Mesenchymal stem cell (in vitro differentiated cells and primary cell): ENCODE measurements around the gene STARD10.

Experiments
- DNase-seq: peaks from one replicate; pipeline ENCODE4 v3.0.0-alpha.2; 2013
- H2AFZ ChIP-seq: one replicate; pipeline ENCODE4 v1.6.1; 2013; ENCODE audit warnings: low read depth, mild to moderate bottlenecking, control low read depth, inconsistent platforms, low read length, moderate library complexity
- H2AK5ac ChIP-seq: 2 replicates; pipeline ENCODE4 v1.6.1; 2013; ENCODE audit warnings: low read length, moderate library complexity, mild to moderate bottlenecking, inconsistent platforms; ENCODE audit not compliant: severe bottlenecking
- H2BK120ac ChIP-seq: one replicate; pipeline ENCODE4 v1.6.1; 2013; ENCODE audit warnings: low read depth, mild to moderate bottlenecking, inconsistent platforms, low read length, moderate library complexity
- H2BK12ac ChIP-seq, 2 experiments: one replicate each; pipeline ENCODE4 v1.6.1; 2013; ENCODE audit warnings: inconsistent platforms in 2 of 2, low read length in 2 of 2, mild to moderate bottlenecking in 2 of 2, moderate library complexity in 2 of 2, control low read depth in 1 of 2
- H2BK15ac ChIP-seq: one replicate; pipeline ENCODE4 v1.6.1; 2013; ENCODE audit warnings: mild to moderate bottlenecking, low read depth, inconsistent platforms; ENCODE audit not compliant: poor library complexity, severe bottlenecking
- H2BK5ac ChIP-seq: 2 replicates; pipeline ENCODE4 v1.6.1; 2013; ENCODE audit warnings: low read depth, mild to moderate bottlenecking, low read length, control low read depth, inconsistent platforms; ENCODE audit not compliant: poor library complexity, severe bottlenecking
- H3K14ac ChIP-seq, 2 experiments: one replicate each; pipeline ENCODE4 v1.6.1; 2013; ENCODE audit warnings: inconsistent platforms in 2 of 2, low read length in 2 of 2, control low read depth in 1 of 2, mild to moderate bottlenecking in 1 of 2, moderate library complexity in 1 of 2
- H3K18ac ChIP-seq, 2 experiments: one replicate each; pipeline ENCODE4 v1.6.1; 2013; ENCODE audit warnings: inconsistent platforms in 2 of 2, low read length in 2 of 2, control low read depth in 1 of 2, low read depth in 1 of 2, mild to moderate bottlenecking in 1 of 2
- H3K23ac ChIP-seq, 2 experiments: one replicate each; pipeline ENCODE4 v1.6.1; 2013; ENCODE audit warnings: inconsistent platforms in 2 of 2, low read length in 2 of 2, mild to moderate bottlenecking in 2 of 2, moderate library complexity in 2 of 2, control low read depth in 1 of 2
- H3K27ac ChIP-seq: 2 replicates; pipeline ENCODE4 v1.5.1; 2013; ENCODE audit warnings: mild to moderate bottlenecking, moderate library complexity, low read length, control low read depth, inconsistent platforms; ENCODE audit not compliant: poor library complexity, severe bottlenecking
- H3K27me3 ChIP-seq, 2 experiments: 2 replicates each; pipeline versions ENCODE4 v1.6.1 to v1.7.0; 2013; ENCODE audit warnings: low read length in 2 of 2, mild to moderate bottlenecking in 2 of 2, moderate library complexity in 2 of 2, control low read depth in 1 of 2, inconsistent platforms in 1 of 2; ENCODE audit not compliant: control insufficient read depth in 1 of 2, insufficient read depth in 1 of 2
- H3K36me3 ChIP-seq, 2 experiments: 2 replicates each; pipeline versions ENCODE4 v1.6.1 to v1.7.0; 2013; ENCODE audit warnings: low read length in 2 of 2, control low read depth in 1 of 2, inconsistent platforms in 1 of 2, low read depth in 1 of 2, mild to moderate bottlenecking in 1 of 2; ENCODE audit not compliant: insufficient read depth in 2 of 2, control insufficient read depth in 1 of 2
- H3K4ac ChIP-seq, 2 experiments: one replicate each; pipeline ENCODE4 v1.6.1; 2013; ENCODE audit warnings: inconsistent platforms in 2 of 2, low read length in 2 of 2, mild to moderate bottlenecking in 2 of 2, moderate library complexity in 2 of 2, control low read depth in 1 of 2, low read depth in 1 of 2
- H3K4me1 ChIP-seq: 2 replicates; pipeline ENCODE4 v1.6.1; 2013; ENCODE audit warnings: low read depth, low read length, control low read depth; ENCODE audit not compliant: control insufficient read depth, insufficient read depth
- H3K4me2 ChIP-seq: 2 replicates; pipeline ENCODE4 v1.6.1; 2013; ENCODE audit warnings: low read length, mild to moderate bottlenecking, inconsistent platforms; ENCODE audit not compliant: poor library complexity, severe bottlenecking
- H3K4me3 ChIP-seq, 2 experiments: 2 replicates each; pipeline versions ENCODE4 v1.5.1 to v1.7.0; 2013; ENCODE audit warnings: low read length in 2 of 2, mild to moderate bottlenecking in 2 of 2, control low read depth in 1 of 2, low read depth in 1 of 2; ENCODE audit not compliant: insufficient read depth in 1 of 2
- H3K79me1 ChIP-seq: replicated peaks from 2 replicates; pipeline ENCODE4 v1.6.1; 2013; ENCODE audit warnings: mild to moderate bottlenecking, control low read depth, low read length, inconsistent platforms; ENCODE audit not compliant: poor library complexity, severe bottlenecking
- H3K9ac ChIP-seq: 2 replicates; pipeline ENCODE4 v1.7.0; 2013; ENCODE audit warnings: mild to moderate bottlenecking, low read length, moderate library complexity
- H3K9me3 ChIP-seq: 2 replicates; pipeline ENCODE4 v1.7.0; 2013; ENCODE audit warnings: mild to moderate bottlenecking, low read length; ENCODE audit not compliant: control insufficient read depth
- H4K8ac ChIP-seq: one replicate; pipeline ENCODE4 v1.6.1; 2013; ENCODE audit warnings: inconsistent platforms, mild to moderate bottlenecking, low read length, moderate library complexity
- H4K91ac ChIP-seq: one replicate; pipeline ENCODE4 v1.6.1; 2013; ENCODE audit warnings: mild to moderate bottlenecking, low read length, inconsistent platforms
- WGBS: methylation state at CpG from one replicate; pipeline ENCODE4 v1.1.7; 2013; ENCODE audit warnings: mixed read lengths; 5-methylcytosine and 5-hydroxymethylcytosine counted together

Gene STARD10

DNA sequence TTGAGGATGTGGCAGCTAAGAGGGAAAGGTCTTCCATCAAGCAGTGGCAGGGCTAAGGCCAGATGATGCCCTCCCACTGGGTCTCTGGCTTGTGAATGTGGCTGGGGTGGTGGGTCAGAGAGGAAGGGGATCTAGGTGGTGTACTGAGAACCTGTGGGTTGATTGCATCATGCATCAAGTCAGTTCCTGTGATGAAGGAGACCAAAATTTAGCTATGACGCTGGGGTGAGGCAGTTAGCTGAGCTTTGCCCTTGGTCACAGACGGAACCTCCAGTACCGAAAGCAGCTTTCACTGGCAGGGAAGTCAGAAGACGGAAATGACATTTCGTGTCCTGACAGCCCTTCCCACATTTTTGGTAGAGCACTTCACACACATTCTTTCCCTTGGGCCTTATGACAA is 41.1 kb upstream of the STARD10 start:
- no peak overlapping the region for H3K27ac ChIP-seq

DNA sequence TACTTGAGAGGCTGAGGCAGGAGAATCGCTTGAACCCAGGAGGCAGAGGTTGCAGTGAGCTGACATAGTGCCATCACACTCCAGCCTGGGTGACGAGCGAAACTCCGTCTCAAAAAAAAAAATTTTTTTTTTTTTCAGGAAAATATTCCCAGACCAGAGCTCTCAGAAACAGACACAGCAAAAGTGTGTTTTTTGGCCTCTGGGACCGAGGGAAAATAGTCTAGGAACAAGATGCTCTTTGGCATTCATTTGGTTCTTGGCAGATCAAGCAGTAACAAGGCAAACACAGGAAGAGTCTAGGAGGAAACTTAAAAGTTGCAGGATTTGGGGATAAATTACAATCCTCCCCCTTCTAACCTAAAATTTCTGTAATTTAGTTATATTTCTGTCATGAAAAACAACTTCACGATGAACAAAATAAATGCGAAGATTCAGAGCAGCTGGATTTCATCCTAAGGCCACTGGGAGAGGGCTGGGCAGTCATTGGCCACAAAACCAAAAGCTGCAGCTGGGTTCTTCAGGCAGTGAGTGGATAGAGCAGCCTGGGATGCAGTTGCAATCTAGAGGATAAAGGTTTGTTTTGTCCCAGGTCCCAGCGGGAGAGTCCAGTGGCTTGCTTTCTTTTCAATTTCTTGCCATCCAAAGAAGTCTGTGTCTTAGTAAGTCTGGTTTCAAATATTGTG is 40.1 kb upstream of the STARD10 start:
- no peaks in the 10 kb centered on the region for H3K9me3 ChIP-seq
- no peak overlapping the region for H2BK5ac ChIP-seq
- no peak overlapping the region for H2BK12ac ChIP-seq
- peaks cover 11% of the 10 kb centered on the region for H3K4me1 ChIP-seq
- peaks cover 2% of the 10 kb centered on the region for H3K79me1 ChIP-seq
- H3K36me3 ChIP-seq: peaks cover 21 to 37% of the 10 kb centered on the region in 2 experiments
- no peak overlapping the region for H3K18ac ChIP-seq
- H4K91ac ChIP-seq: no peak overlapping the region
- no peak overlapping the region for H3K27ac ChIP-seq
- H3K9ac ChIP-seq: no peak overlapping the region
- H2AFZ ChIP-seq: no peak overlapping the region
- no peak overlapping the region for H3K4ac ChIP-seq
- H2AK5ac ChIP-seq: no peak overlapping the region
- WGBS: 78% methylated on average over 5 of the region's 8 CpGs
- H3K23ac ChIP-seq: no peak overlapping the region
- no peak overlapping the region for H4K8ac ChIP-seq
- no peak overlapping the region for H2BK120ac ChIP-seq
- no peak overlapping the region for H3K4me2 ChIP-seq
- H3K14ac ChIP-seq: no peak overlapping the region
- DNase-seq: no peak
- no peak overlapping the region for H3K4me3 ChIP-seq
- no peak overlapping the region for H2BK15ac ChIP-seq
- H3K27me3 ChIP-seq: no peaks in the 10 kb centered on the region

More for the DNA sequence above, 41.1 kb upstream of the STARD10 start:
- H2AK5ac ChIP-seq: no peak overlapping the region
- no peak overlapping the region for H2BK15ac ChIP-seq
- no peak overlapping the region for H3K14ac ChIP-seq
- H3K36me3 ChIP-seq: peaks cover 27 to 32% of the 10 kb centered on the region in 2 experiments
- H3K4me1 ChIP-seq: peaks cover 9% of the 10 kb centered on the region
- no peak overlapping the region for H2AFZ ChIP-seq
- no peak overlapping the region for H2BK5ac ChIP-seq
- H4K91ac ChIP-seq: no peak overlapping the region
- peak overlapping the region in 1 of 2 experiments; percentile 22 for H3K4ac ChIP-seq
- H3K9ac ChIP-seq: no peak overlapping the region
- no peak overlapping the region for H2BK120ac ChIP-seq
- no peak overlapping the region for H3K23ac ChIP-seq
- peaks cover 2% of the 10 kb centered on the region for H3K79me1 ChIP-seq
- WGBS: 96% methylated on average over 4 of the region's 5 CpGs
- H3K4me2 ChIP-seq: no peak overlapping the region
- no peak overlapping the region for H4K8ac ChIP-seq
- DNase-seq: no peak
- no peaks in the 10 kb centered on the region for H3K27me3 ChIP-seq
- no peaks in the 10 kb centered on the region for H3K9me3 ChIP-seq
- H2BK12ac ChIP-seq: peak overlapping the region; percentile 7 to 89
- peak overlapping the region in 1 of 2 experiments; percentile 59 for H3K18ac ChIP-seq
- no peak overlapping the region for H3K4me3 ChIP-seq

DNA sequence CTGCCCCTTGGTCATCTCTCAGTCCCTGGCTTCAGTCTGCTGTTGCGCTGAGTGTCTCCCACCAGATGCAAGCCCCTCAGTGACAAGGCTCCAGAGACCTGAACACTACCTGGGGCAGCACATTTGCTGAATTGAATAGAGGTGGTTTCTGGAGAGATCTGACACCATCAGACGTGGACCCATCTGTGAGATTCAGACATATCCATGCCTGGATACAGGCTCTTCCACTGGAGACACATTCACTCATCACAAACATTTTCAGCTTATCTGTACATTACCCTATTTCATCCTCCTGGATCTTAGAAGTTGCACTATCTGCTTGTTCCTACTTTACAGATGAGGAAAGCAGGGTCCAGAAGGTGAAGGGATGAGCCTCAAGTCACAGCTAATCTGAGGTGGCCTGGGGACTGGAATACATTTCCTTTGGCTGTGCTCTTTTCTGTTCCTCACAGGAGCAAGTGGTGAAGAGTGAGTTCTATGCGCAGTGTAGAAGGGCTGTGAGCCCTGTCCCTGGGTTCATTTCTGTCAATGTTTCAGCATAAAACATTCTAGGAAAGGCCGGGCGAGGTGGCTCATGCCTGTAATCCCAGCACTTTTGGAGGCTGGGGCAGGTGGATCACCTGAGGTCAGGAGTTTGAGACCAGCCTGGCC is 39.4 kb upstream of the STARD10 start:
- Histone ChIP-seq H3K18ac (peak overlapping the region in 1 of 2 experiments; percentile 25), H3K4ac (no peak overlapping the region), H3K9me3 (no peaks in the 10 kb centered on the region), H2AFZ (no peak overlapping the region), H3K4me1 (peaks cover 15% of the 10 kb centered on the region), H3K79me1 (peaks cover 2% of the 10 kb centered on the region), H2BK12ac (peak overlapping the region; percentile 6 to 42), H3K14ac (no peak overlapping the region), H3K9ac (no peak overlapping the region), H2AK5ac (no peak overlapping the region), H2BK5ac (no peak overlapping the region), H2BK15ac (no peak overlapping the region), H2BK120ac (no peak overlapping the region), H4K8ac (no peak overlapping the region), H4K91ac (no peak overlapping the region), H3K36me3 (peaks cover 21 to 39% of the 10 kb centered on the region in 2 experiments), H3K27ac (no peak overlapping the region), H3K4me3 (no peak overlapping the region), H3K27me3 (no peaks in the 10 kb centered on the region), H3K4me2 (no peak overlapping the region), H3K23ac (no peak overlapping the region)
- 98% methylated on average over 5 of the region's 5 CpGs for WGBS
- no peak for DNase-seq

DNA sequence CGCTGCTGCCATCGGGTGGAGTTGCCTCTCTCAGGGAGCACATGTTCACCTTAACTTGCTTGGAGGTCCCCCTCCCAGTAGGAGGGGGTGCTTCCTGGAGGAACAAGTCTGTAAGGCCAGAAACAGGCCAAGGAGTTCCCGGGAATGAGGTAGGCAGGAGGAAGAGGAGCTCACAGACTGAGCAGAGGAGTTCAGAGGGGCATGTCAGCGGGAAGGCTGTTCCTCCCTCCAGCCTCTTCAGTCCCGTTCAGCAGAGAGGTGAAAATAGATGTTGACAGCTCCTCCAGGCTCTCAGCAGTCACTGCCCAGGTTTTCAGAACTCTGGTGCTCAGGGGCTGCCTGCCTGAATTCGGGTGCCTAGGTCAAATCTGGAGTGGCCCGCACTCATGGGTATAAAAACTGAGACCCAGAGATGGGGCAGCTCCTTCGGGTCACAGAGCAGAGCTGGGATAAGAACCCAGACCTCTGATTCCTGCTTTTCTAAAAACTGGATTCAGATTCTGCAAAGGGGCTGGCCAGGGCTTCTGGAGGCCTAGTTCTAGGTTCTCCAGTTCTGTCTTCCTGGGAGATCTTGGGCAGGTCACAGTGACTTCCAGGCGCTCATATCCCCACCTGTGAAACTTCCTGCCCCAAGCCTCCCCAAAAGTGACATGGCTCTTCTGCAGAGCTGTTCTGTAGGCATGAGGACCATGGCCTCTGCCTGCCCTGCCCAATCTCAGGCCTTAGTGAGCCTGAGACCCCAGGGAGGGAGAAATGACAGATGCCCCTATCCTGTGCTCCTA is 38.6 kb upstream of the STARD10 start:
- H4K91ac ChIP-seq: peak overlapping the region; percentile 16
- peaks cover 17% of the 10 kb centered on the region for H3K4me1 ChIP-seq
- no peaks in the 10 kb centered on the region for H3K9me3 ChIP-seq
- no peak overlapping the region for H3K4me3 ChIP-seq
- no peak overlapping the region for H2BK120ac ChIP-seq
- no peak overlapping the region for H3K14ac ChIP-seq
- no peaks in the 10 kb centered on the region for H3K27me3 ChIP-seq
- no peak overlapping the region for H3K23ac ChIP-seq
- no peak overlapping the region for H3K4me2 ChIP-seq
- H2BK15ac ChIP-seq: peak overlapping the region; percentile 68
- peak overlapping the region; percentile 25 to 31 for H3K18ac ChIP-seq
- 73% methylated on average over 9 of the region's 9 CpGs for WGBS
- H2BK12ac ChIP-seq: peak overlapping the region; percentile 42 to 68
- peaks cover 2% of the 10 kb centered on the region for H3K79me1 ChIP-seq
- no peak overlapping the region for H3K4ac ChIP-seq
- no peak overlapping the region for H2AK5ac ChIP-seq
- H3K36me3 ChIP-seq: peaks cover 14 to 36% of the 10 kb centered on the region in 2 experiments
- H3K9ac ChIP-seq: no peak overlapping the region
- H3K27ac ChIP-seq: no peak overlapping the region
- H2BK5ac ChIP-seq: no peak overlapping the region
- DNase-seq: no peak
- peak overlapping the region; percentile 9 for H4K8ac ChIP-seq
- no peak overlapping the region for H2AFZ ChIP-seq
